ENCODE measurements around the gene TNN. TPM values are rescaled to one million over a fixed set of nuclear protein-coding genes. Genes with fewer than 3 reads are reported as not detected.

TNN gene
- total RNA-seq, 2 experiments from 2014 or later, result not detected

- Mint-ChIP-seq H3K36me3 (ENCODE audit: low read depth) (no peaks in the 10 kb centered on the region), H3K4me3 (peak overlapping the region; percentile 55), H3K4me1 (ENCODE audit: low read depth) (peaks cover 18% of the 10 kb centered on the region), H3K9me3 (ENCODE audit: insufficient read depth) (no peaks in the 10 kb centered on the region), H3K27ac (no peak overlapping the region), H3K27me3 (ENCODE audit: low read depth) (peaks cover 10% of the 10 kb centered on the region)
- ChIA-PET POLR2A (no interaction called here), CTCF (no interaction called here)
- DNase-seq, result peak; percentile 45
- ATAC-seq, result peak; percentile 71
These were observed 4.7 kb downstream of the TNN start for GRCh38 chr1:175072099-175072951.

GRCh38 chr1:175073061-175073460, 5.4 kb downstream of the TNN start:
- Mint-ChIP-seq H3K27ac (no peak overlapping the region), H3K4me1 (ENCODE audit: low read depth) (peaks cover 18% of the 10 kb centered on the region), H3K27me3 (ENCODE audit: low read depth) (peaks cover 8% of the 10 kb centered on the region), H3K4me3 (no peak overlapping the region), H3K9me3 (ENCODE audit: insufficient read depth) (no peaks in the 10 kb centered on the region), H3K36me3 (ENCODE audit: low read depth) (no peaks in the 10 kb centered on the region)
- DNase-seq, result no peak
- ChIA-PET POLR2A (no interaction called here), CTCF (no interaction called here)
- ATAC-seq, result no peak

DNA sequence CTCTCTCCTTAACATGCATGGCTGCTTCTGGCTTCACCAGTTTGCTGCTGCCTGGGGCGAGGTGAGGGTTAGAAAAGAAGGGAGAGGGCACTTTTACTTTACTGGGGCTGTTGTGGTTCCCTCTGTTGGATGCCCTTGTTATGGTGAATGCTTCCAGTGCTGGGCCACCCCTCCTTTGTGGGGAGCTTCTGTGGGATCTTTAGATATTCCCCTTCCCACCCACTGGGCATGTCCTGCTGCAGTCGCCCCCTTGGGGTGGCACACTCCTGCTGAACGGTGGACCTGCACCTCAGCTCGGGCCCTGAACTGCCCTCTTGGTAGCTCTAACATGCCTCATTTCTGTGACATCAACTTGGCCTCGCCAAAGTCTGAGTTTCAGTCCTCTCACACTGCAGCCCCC, 6.0 kb downstream of the TNN start:
- Mint-ChIP-seq H3K36me3 (ENCODE audit: low read depth) (no peaks in the 10 kb centered on the region), H3K4me3 (no peak overlapping the region), H3K9me3 (ENCODE audit: insufficient read depth) (no peaks in the 10 kb centered on the region), H3K27me3 (ENCODE audit: low read depth) (peaks cover 8% of the 10 kb centered on the region), H3K27ac (no peak overlapping the region), H3K4me1 (ENCODE audit: low read depth) (peaks cover 18% of the 10 kb centered on the region)
- ChIA-PET POLR2A (no interaction called here), CTCF (no interaction called here)
- ATAC-seq, result no peak
- DNase-seq, result no peak

- ChIA-PET CTCF (interaction anchor here (1.6 to 1.8 kb wide), 2 partner anchors 11 to 46 kb away, joined by 4 to 5 read pairs; no protein-coding TSS in a partner anchor), POLR2A (interaction anchor here (1.0 kb wide), 1 partner anchor 53 kb away, joined by 3 read pairs; the partner anchor contains the start of gene MRPS14)
- no peak for ATAC-seq
- H3K36me3 Mint-ChIP-seq (ENCODE audit: low read depth), result no peaks in the 10 kb centered on the region
- H3K9me3 Mint-ChIP-seq (ENCODE audit: insufficient read depth), result no peaks in the 10 kb centered on the region
- peaks cover 18% of the 10 kb centered on the region for H3K4me1 Mint-ChIP-seq (ENCODE audit: low read depth)
- DNase-seq, result no peak
- no peak overlapping the region for H3K4me3 Mint-ChIP-seq
- H3K27ac Mint-ChIP-seq, result no peak overlapping the region
- H3K27me3 Mint-ChIP-seq (ENCODE audit: low read depth), result peaks cover 4% of the 10 kb centered on the region
These were observed 8.2 kb downstream of the TNN start for GRCh38 chr1:175075572-175076568.

GRCh38 chr1:175077356-175078030, 9.9 kb downstream of the TNN start:
- no peaks in the 10 kb centered on the region for H3K9me3 Mint-ChIP-seq (ENCODE audit: insufficient read depth)
- peaks cover 6% of the 10 kb centered on the region for H3K4me1 Mint-ChIP-seq (ENCODE audit: low read depth)
- DNase-seq (no peak), ATAC-seq (no peak)
- no peak overlapping the region for H3K4me3 Mint-ChIP-seq
- H3K36me3 Mint-ChIP-seq (ENCODE audit: low read depth), result no peaks in the 10 kb centered on the region
- H3K27me3 Mint-ChIP-seq (ENCODE audit: low read depth), result peaks cover 7% of the 10 kb centered on the region
- POLR2A ChIA-PET, result no interaction called here
- CTCF ChIA-PET, result interaction anchor here (1.6 kb wide), 1 partner anchor 9 kb away, joined by 5 read pairs; no protein-coding TSS in a partner anchor
- no peak overlapping the region for H3K27ac Mint-ChIP-seq

GRCh38 chr1:175078629-175079028, 11.0 kb downstream of the TNN start:
- ATAC-seq (no peak), DNase-seq (no peak)
- peaks cover 8% of the 10 kb centered on the region for H3K27me3 Mint-ChIP-seq (ENCODE audit: low read depth)
- ChIA-PET CTCF (interaction anchor here (0.7 kb wide), 1 partner anchor 68 kb away, joined by 3 read pairs; no protein-coding TSS in a partner anchor), POLR2A (no interaction called here)
- H3K27ac Mint-ChIP-seq, result no peak overlapping the region
- no peak overlapping the region for H3K4me3 Mint-ChIP-seq
- H3K36me3 Mint-ChIP-seq (ENCODE audit: low read depth), result no peaks in the 10 kb centered on the region
- no peaks in the 10 kb centered on the region for H3K9me3 Mint-ChIP-seq (ENCODE audit: insufficient read depth)
- H3K4me1 Mint-ChIP-seq (ENCODE audit: low read depth), result no peaks in the 10 kb centered on the region

GRCh38 chr1:175079338-175079737, 11.7 kb downstream of the TNN start:
- Mint-ChIP-seq H3K36me3 (ENCODE audit: low read depth) (no peaks in the 10 kb centered on the region), H3K4me3 (no peak overlapping the region), H3K4me1 (ENCODE audit: low read depth) (no peaks in the 10 kb centered on the region), H3K9me3 (ENCODE audit: insufficient read depth) (no peaks in the 10 kb centered on the region), H3K27ac (no peak overlapping the region), H3K27me3 (ENCODE audit: low read depth) (peaks cover 12% of the 10 kb centered on the region)
- ATAC-seq (no peak), DNase-seq (no peak)
- CTCF ChIA-PET, result interaction anchor here (0.7 kb wide), 1 partner anchor 67 kb away, joined by 3 read pairs; no protein-coding TSS in a partner anchor
- POLR2A ChIA-PET, result no interaction called here

DNA sequence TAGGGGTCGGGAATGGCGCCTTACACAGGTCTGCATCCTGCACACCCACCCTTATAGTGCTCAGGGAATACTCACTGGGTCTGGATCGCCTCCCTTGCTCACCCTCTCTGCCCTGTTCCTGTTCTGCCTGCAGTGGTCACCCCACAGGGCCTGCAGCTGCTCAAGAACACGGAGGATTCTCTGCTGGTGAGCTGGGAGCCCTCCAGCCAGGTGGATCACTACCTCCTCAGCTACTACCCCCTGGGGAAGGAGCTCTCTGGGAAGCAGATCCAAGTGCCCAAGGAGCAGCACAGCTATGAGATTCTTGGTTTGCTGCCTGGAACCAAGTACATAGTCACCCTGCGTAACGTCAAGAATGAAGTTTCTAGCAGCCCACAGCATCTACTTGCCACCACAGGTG, 12.4 kb downstream of the TNN start:
- ATAC-seq, result no peak
- peaks cover 12% of the 10 kb centered on the region for H3K27me3 Mint-ChIP-seq (ENCODE audit: low read depth)
- ChIA-PET POLR2A (no interaction called here), CTCF (no interaction called here)
- H3K4me1 Mint-ChIP-seq (ENCODE audit: low read depth), result no peaks in the 10 kb centered on the region
- H3K36me3 Mint-ChIP-seq (ENCODE audit: low read depth), result no peaks in the 10 kb centered on the region
- no peaks in the 10 kb centered on the region for H3K9me3 Mint-ChIP-seq (ENCODE audit: insufficient read depth)
- no peak overlapping the region for H3K4me3 Mint-ChIP-seq
- DNase-seq, result no peak
- no peak overlapping the region for H3K27ac Mint-ChIP-seq

GRCh38 chr1:175081983-175082382, 14.3 kb downstream of the TNN start:
- Mint-ChIP-seq H3K36me3 (ENCODE audit: low read depth) (no peaks in the 10 kb centered on the region), H3K27ac (no peak overlapping the region), H3K4me3 (no peak overlapping the region), H3K27me3 (ENCODE audit: low read depth) (peaks cover 15% of the 10 kb centered on the region), H3K9me3 (ENCODE audit: insufficient read depth) (no peaks in the 10 kb centered on the region), H3K4me1 (ENCODE audit: low read depth) (no peaks in the 10 kb centered on the region)
- POLR2A ChIA-PET, result no interaction called here
- ATAC-seq, result no peak
- DNase-seq, result no peak
- CTCF ChIA-PET, result no interaction called here

GRCh38 chr1:175088525-175088951, 20.9 kb downstream of the TNN start:
- ATAC-seq (no peak), DNase-seq (no peak)
- no peak overlapping the region for H3K27ac Mint-ChIP-seq
- H3K36me3 Mint-ChIP-seq (ENCODE audit: low read depth), result no peaks in the 10 kb centered on the region
- H3K4me3 Mint-ChIP-seq, result no peak overlapping the region
- H3K27me3 Mint-ChIP-seq (ENCODE audit: low read depth), result peaks cover 11% of the 10 kb centered on the region
- no peaks in the 10 kb centered on the region for H3K9me3 Mint-ChIP-seq (ENCODE audit: insufficient read depth)
- CTCF ChIA-PET, result interaction anchor here (2.4 kb wide), 1 partner anchor 37 kb away, joined by 5 read pairs; no protein-coding TSS in a partner anchor
- POLR2A ChIA-PET, result no interaction called here
- H3K4me1 Mint-ChIP-seq (ENCODE audit: low read depth), result no peaks in the 10 kb centered on the region

DNA sequence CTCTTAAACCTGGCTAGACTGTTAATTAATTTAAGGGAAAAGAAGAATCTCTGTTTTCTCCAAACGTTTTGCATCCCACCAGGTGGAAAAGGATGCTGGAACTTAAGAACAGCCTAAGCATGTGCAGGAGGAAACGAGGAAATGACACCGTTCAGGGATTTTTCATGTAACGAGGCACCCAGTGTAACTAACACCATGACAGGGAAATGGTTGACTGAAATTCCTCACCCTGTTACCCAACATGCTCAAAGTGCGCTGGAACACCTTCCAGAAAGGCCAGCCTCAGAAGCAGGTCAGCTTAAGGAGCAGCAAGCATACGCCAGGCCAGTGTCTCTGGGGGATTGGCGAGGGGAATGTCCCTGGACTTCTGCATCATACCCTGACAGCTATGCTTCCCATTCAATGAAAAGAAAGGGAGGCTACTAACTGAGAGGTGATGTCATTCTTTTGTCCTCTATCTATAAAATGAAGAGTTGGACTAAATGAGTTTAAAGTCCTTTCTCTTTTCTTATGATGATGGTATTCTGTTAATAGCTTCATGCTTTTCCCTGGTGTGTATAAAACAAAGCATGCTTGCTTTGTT, 21.6 kb downstream of the TNN start:
- POLR2A ChIA-PET, result no interaction called here
- no peak overlapping the region for H3K4me3 Mint-ChIP-seq
- ATAC-seq, result no peak
- H3K4me1 Mint-ChIP-seq (ENCODE audit: low read depth), result no peaks in the 10 kb centered on the region
- no peaks in the 10 kb centered on the region for H3K9me3 Mint-ChIP-seq (ENCODE audit: insufficient read depth)
- no peaks in the 10 kb centered on the region for H3K36me3 Mint-ChIP-seq (ENCODE audit: low read depth)
- no peak overlapping the region for H3K27ac Mint-ChIP-seq
- peaks cover 7% of the 10 kb centered on the region for H3K27me3 Mint-ChIP-seq (ENCODE audit: low read depth)
- CTCF ChIA-PET, result no interaction called here
- no peak for DNase-seq

Data from activated CD8-positive, alpha-beta T cell treated with anti-CD3 and anti-CD28 coated beads, Interleukin-2, amount 10 ng/mL, durations not matched to agents 7 days and 5 days (primary cell).